HepG2 (cell line): Measurements from ENCODE around the gene SLC17A8. TPM values are rescaled to one million over a fixed set of nuclear protein-coding genes. Genes with fewer than 3 reads are reported as not detected.

ENCODE experiments used
- ATAC-seq: fragments of 200-7000 bp; cut with Tn5 transposase; 3 replicates; pipeline ENCODE4 v1.9.1; 2020; ENCODE audit warnings: mild to moderate bottlenecking, moderate library complexity
- BruUV-seq: library from RNA; stranded (reverse); fragments of 400-500 nt; replicated peaks from 2 replicates; lab custom pipeline; 2021; lab: Mats Ljungman, UMichigan
- CTCF ChIA-PET: fragments of 300-600 bp; formaldehyde crosslinking; extraction: SDS; loops from one replicate; lab custom pipeline; 2021; ENCODE audit warnings: low total read pairs, inconsistent platforms, low intra/inter-chr PET ratio; lab: Yijun Ruan, JAX
- POLR2A ChIA-PET: fragments of 350-600 bp; sonication (Branson Sonifier 250); formaldehyde crosslinking; loops from one replicate; lab custom pipeline; 2020; ENCODE audit warnings: antibody characterized with exemption, inconsistent platforms; lab: Yijun Ruan, JAX
- DNase-seq: peaks from one replicate; pipeline ENCODE4 v3.0.0-alpha.2; 2015; ENCODE audit warnings: low spot score
- FAIRE-seq: peaks from 3 replicates; lab custom pipeline; 2011; peaks lifted over from hg19 to GRCh38; lab: Jason Lieb, UNC
- H2AFZ ChIP-seq: one replicate; pipeline ENCODE4 v1.6.1; 2011; ENCODE audit warnings: low read length, inconsistent platforms
- H3K27ac ChIP-seq: fragments of 300-600 bp; 3 replicates; pipeline ENCODE4 v1.8.0; 2011; ENCODE audit warnings: mixed run types, mild to moderate bottlenecking, mixed read lengths, low read length, inconsistent platforms; ENCODE audit not compliant: insufficient read depth; ENCODE audit errors: extremely low read length
- H3K27me3 ChIP-seq, 2 experiments: fragments of 200-600 bp in 1 of 2; 2 replicates in 1 of 2; 3 replicates in 1 of 2; pipeline versions ENCODE4 v1.6.0 to v1.8.0; 2011; ENCODE audit warnings: low read length in 2 of 2, mild to moderate bottlenecking in 2 of 2, moderate library complexity in 2 of 2, inconsistent platforms in 1 of 2; ENCODE audit not compliant: insufficient read depth in 2 of 2, control insufficient read depth in 1 of 2
- H3K36me3 ChIP-seq, 2 experiments: fragments of 200-600 bp in 1 of 2; replicated peaks in 1 of 2; 2 replicates in 1 of 2; 3 replicates in 1 of 2; pipeline versions ENCODE4 v1.5.1 to v1.8.0; 2011; ENCODE audit warnings: low read length in 2 of 2, inconsistent platforms in 1 of 2; ENCODE audit not compliant: insufficient read depth in 2 of 2, control insufficient read depth in 1 of 2
- H3K4me1 ChIP-seq: 2 replicates; pipeline ENCODE4 v1.5.1; 2012; ENCODE audit warnings: low read length, inconsistent platforms; ENCODE audit not compliant: insufficient read depth
- H3K4me2 ChIP-seq: 2 replicates; pipeline ENCODE4 v1.6.0; 2011; ENCODE audit warnings: low read depth, low read length, inconsistent platforms
- H3K4me3 ChIP-seq, 3 experiments: fragments of 200-600 bp in 1 of 3; sonication (generic), shearing (Covaris generic) in 1 of 3; replicated peaks in 1 of 3; 2 replicates each; pipeline ENCODE4 v1.5.1; 2011 to 2016; ENCODE audit warnings: low read length in 3 of 3, inconsistent platforms in 2 of 3, low read depth in 2 of 3, mild to moderate bottlenecking in 2 of 3, control low read depth in 1 of 3, mixed read lengths in 1 of 3; ENCODE audit not compliant: insufficient read depth in 1 of 3
- H3K79me2 ChIP-seq: one replicate; pipeline ENCODE4 v1.6.1; 2011; ENCODE audit warnings: low read length, inconsistent platforms; ENCODE audit not compliant: insufficient read depth
- H3K9ac ChIP-seq: 2 replicates; pipeline ENCODE4 v1.6.0; 2011; ENCODE audit warnings: mild to moderate bottlenecking, low read depth, low read length, inconsistent platforms; ENCODE audit not compliant: insufficient read depth
- H3K9me3 ChIP-seq: 2 replicates; pipeline ENCODE4 v1.5.1; 2012; ENCODE audit warnings: mild to moderate bottlenecking, low read length
- H4K20me1 ChIP-seq: 2 replicates; pipeline ENCODE4 v1.6.0; 2011; ENCODE audit warnings: inconsistent platforms, mild to moderate bottlenecking, low read length, moderate library complexity; ENCODE audit not compliant: insufficient read depth
- ADNP ChIP-seq: sonication (generic); formaldehyde crosslinking; IDR thresholded peaks from 2 replicates; pipeline ENCODE4 v1.4.0; 2020; ENCODE audit warnings: missing genetic modification reagents
- CHD4 ChIP-seq: fragments of 200-600 bp; sonication (generic); IDR thresholded peaks from 2 replicates; pipeline ENCODE4 v1.7.0; 2017; ENCODE audit warnings: mild to moderate bottlenecking, low read length, borderline replicate concordance
- KAT8 ChIP-seq: IDR thresholded peaks from 2 replicates; pipeline ENCODE4 v1.6.1; 2016; ENCODE audit warnings: missing genetic modification reagents, missing compliant biosample characterization
- MTA1 ChIP-seq: sonication (generic); formaldehyde crosslinking; IDR thresholded peaks from 2 replicates; pipeline ENCODE4 v1.4.0; 2020; ENCODE audit warnings: missing genetic modification reagents, mild to moderate bottlenecking, borderline replicate concordance
- NPAS2 ChIP-seq: sonication (generic); formaldehyde crosslinking; IDR thresholded peaks from 2 replicates; pipeline ENCODE4 v1.8.0; 2022; ENCODE audit warnings: mild to moderate bottlenecking, missing genetic modification reagents, borderline replicate concordance
- POLR2AphosphoS2 ChIP-seq: IDR thresholded peaks from 2 replicates; pipeline ENCODE4 v1.6.1; 2011; ENCODE audit warnings: low read depth, low read length, improper control_type of control experiment
- REXO4 ChIP-seq: sonication (generic); formaldehyde crosslinking; IDR thresholded peaks from 2 replicates; pipeline ENCODE4 v1.8.0; 2022; ENCODE audit warnings: missing genetic modification reagents, mild to moderate bottlenecking, borderline replicate concordance
- RFXAP ChIP-seq: sonication (generic); formaldehyde crosslinking; IDR thresholded peaks from 2 replicates; pipeline ENCODE4 v1.4.0; 2020; ENCODE audit warnings: missing genetic modification reagents, borderline replicate concordance
- SMC3 ChIP-seq: IDR thresholded peaks from 2 replicates; pipeline ENCODE4 v1.6.1; 2011; ENCODE audit warnings: low read length, improper control_type of control experiment
- YEATS2 ChIP-seq: sonication (generic); formaldehyde crosslinking; IDR thresholded peaks from 2 replicates; pipeline ENCODE4 v1.4.0; 2020; ENCODE audit warnings: missing genetic modification reagents, borderline replicate concordance
- ZBTB25 ChIP-seq: IDR thresholded peaks from 2 replicates; pipeline ENCODE4 v1.6.1; 2018; ENCODE audit warnings: missing genetic modification reagents
- ZKSCAN1 ChIP-seq: fragments of 150-350 bp; IDR thresholded peaks from 2 replicates; pipeline ENCODE4 v1.6.1; 2014; ENCODE audit warnings: low read length
- ZMYM3 ChIP-seq: sonication (generic); formaldehyde crosslinking; IDR thresholded peaks from 2 replicates; pipeline ENCODE4 v1.5.1; 2020; ENCODE audit warnings: mild to moderate bottlenecking, missing genetic modification reagents
- ZNF143 ChIP-seq: sonication (generic); formaldehyde crosslinking; IDR thresholded peaks from 2 replicates; pipeline ENCODE4 v1.4.0; 2020; ENCODE audit warnings: missing genetic modification reagents
- ZNF3 ChIP-seq: IDR thresholded peaks from 2 replicates; pipeline ENCODE4 v1.7.0; 2017; ENCODE audit warnings: inconsistent platforms
- ZNF567 ChIP-seq: sonication (generic); formaldehyde crosslinking; IDR thresholded peaks from 2 replicates; pipeline ENCODE4 v1.8.1; 2023; ENCODE audit warnings: mild to moderate bottlenecking, missing genetic modification reagents, borderline replicate concordance
- ZNF570 ChIP-seq: sonication (generic); formaldehyde crosslinking; IDR thresholded peaks from 2 replicates; pipeline ENCODE4 v1.4.0; 2020; ENCODE audit warnings: mild to moderate bottlenecking, missing genetic modification reagents, borderline replicate concordance
- ZNF629 ChIP-seq: sonication (generic); formaldehyde crosslinking; conservative IDR thresholded peaks from 2 replicates; pipeline ENCODE4 v1.5.0; 2020; ENCODE audit warnings: missing genetic modification reagents
- ZNF790 ChIP-seq: sonication (generic); formaldehyde crosslinking; IDR thresholded peaks from 2 replicates; pipeline ENCODE4 v1.8.0; 2022; ENCODE audit warnings: missing genetic modification reagents, mild to moderate bottlenecking, borderline replicate concordance
- WGBS: methylation state at CpG from one replicate; pipeline ENCODE4 v1.1.6; 2017; ENCODE audit warnings: low lambda C conversion rate; 5-methylcytosine and 5-hydroxymethylcytosine counted together
- in situ Hi-C: cut with HindIII; loops from 2 replicates; pipeline ENCODE4 v1.10.0; 2017; ENCODE audit warnings: low pct_unique_long_range_greater_than_20kb; ENCODE audit not compliant: extremely low pct_ligation_motif_present
- intact Hi-C: fragments of 100-400 bp; cut with micrococcal nuclease; formaldehyde crosslinking; loops from one replicate; pipeline ENCODE4 v1.10.0; 2022; ENCODE audit not compliant: unreplicated experiment
- polyA plus RNA-seq, 8 experiments: library from polyadenylated mRNA; depleted of rRNA in 3 of 8; stranded (reverse) in 7 of 8; unstranded in 1 of 8; fragments of >200 nt; fragmentation: Illumina TruSeq in 4 of 8; extraction: Trizol in 4 of 8; gene quantifications; 2 replicates each; pipeline versions ENCODE4 v1.2.1 to v1.2.3, GENCODE V29; 2011 to 2016; ENCODE audit warnings: low read depth in 4 of 8, missing spikeins in 1 of 8, mixed read lengths in 1 of 8; ENCODE audit not compliant: insufficient read depth in 1 of 8
- total RNA-seq, 5 experiments: library from RNA; depleted of rRNA; stranded (reverse); fragments of >200 nt; fragmentation: Illumina TruSeq; extraction: Trizol; gene quantifications; 2 replicates each; pipeline ENCODE4 v1.2.3, GENCODE V29; 2016; ENCODE audit warnings: low read depth in 1 of 5
- TF ChIP-seq, protein P1 (sequence below): sonication (generic); formaldehyde crosslinking; IDR thresholded peaks from 2 replicates; pipeline ENCODE4 v1.4.0; 2020; ENCODE audit warnings: mild to moderate bottlenecking, missing genetic modification reagents

Gene SLC17A8
- total and polyA plus RNA-seq, 2 of the 13 experiments (the other 11 are each of a cell fraction or from before 2014, with no cell fraction given) = 0.07 to 0.15 TPM

GRCh38 chr12:100439797-100440196, 82.9 kb downstream of the SLC17A8 start:
- ATAC-seq (no peak), DNase-seq (no peak), FAIRE-seq (no peak)
- no peaks in the 10 kb centered on the region for H3K9me3 ChIP-seq
- no TSS peak for BruUV-seq
- no peaks in the 10 kb centered on the region for H3K79me2 ChIP-seq
- no peak overlapping the region for H3K4me2 ChIP-seq
- ChIA-PET CTCF (no interaction called here), POLR2A (interaction anchor here (4.3 kb wide), 1 partner anchor 36 kb away, joined by 50 read pairs; no protein-coding TSS in a partner anchor)
- H3K36me3 ChIP-seq = no peaks in the 10 kb centered on the region
- H3K27me3 ChIP-seq = no peaks in the 10 kb centered on the region
- in situ Hi-C loops = no loop called here
- H4K20me1 ChIP-seq = no peaks in the 10 kb centered on the region
- 98% methylated on average over 2 of the region's 2 CpGs for WGBS
- H3K4me1 ChIP-seq = peaks cover 93% of the 10 kb centered on the region
- no peak overlapping the region for H3K4me3 ChIP-seq
- intact Hi-C loops = no loop called here
- H3K9ac ChIP-seq = 0 out of 2 replicates have a peak overlapping the region, but pooled peaks have one; percentile 26
- no peak overlapping the region for H2AFZ ChIP-seq
- H3K27ac ChIP-seq = peak overlapping the region; percentile 20
- TF ChIP-seq ZNF143 (CRISPR knock-in tag) (no peak), CHD4 (0 out of 2 replicates have a peak, but pooled peaks have one; percentile 13), ZBTB25 (CRISPR knock-in tag) (no peak), ZNF629 (CRISPR knock-in tag) (peak; percentile 71), ZNF567 (no peak), ZKSCAN1 (peak; percentile 88), ZNF570 (CRISPR knock-in tag) (no peak), ZNF3 (peak; percentile 95), ZMYM3 (CRISPR knock-in tag) (peak; percentile 39; the same call in 1 of the 2 replicates), SMC3 (no peak), POLR2AphosphoS2 (no peak), YEATS2 (no peak), ADNP (CRISPR knock-in tag) (no peak), RFXAP (CRISPR knock-in tag) (no peak), NPAS2 (CRISPR knock-in tag) (no peak), ZNF790 (no peak), MTA1 (CRISPR knock-in tag) (no peak), REXO4 (CRISPR knock-in tag) (no peak), KAT8 (CRISPR knock-in tag) (no peak)
- TF ChIP-seq, protein P1, sequence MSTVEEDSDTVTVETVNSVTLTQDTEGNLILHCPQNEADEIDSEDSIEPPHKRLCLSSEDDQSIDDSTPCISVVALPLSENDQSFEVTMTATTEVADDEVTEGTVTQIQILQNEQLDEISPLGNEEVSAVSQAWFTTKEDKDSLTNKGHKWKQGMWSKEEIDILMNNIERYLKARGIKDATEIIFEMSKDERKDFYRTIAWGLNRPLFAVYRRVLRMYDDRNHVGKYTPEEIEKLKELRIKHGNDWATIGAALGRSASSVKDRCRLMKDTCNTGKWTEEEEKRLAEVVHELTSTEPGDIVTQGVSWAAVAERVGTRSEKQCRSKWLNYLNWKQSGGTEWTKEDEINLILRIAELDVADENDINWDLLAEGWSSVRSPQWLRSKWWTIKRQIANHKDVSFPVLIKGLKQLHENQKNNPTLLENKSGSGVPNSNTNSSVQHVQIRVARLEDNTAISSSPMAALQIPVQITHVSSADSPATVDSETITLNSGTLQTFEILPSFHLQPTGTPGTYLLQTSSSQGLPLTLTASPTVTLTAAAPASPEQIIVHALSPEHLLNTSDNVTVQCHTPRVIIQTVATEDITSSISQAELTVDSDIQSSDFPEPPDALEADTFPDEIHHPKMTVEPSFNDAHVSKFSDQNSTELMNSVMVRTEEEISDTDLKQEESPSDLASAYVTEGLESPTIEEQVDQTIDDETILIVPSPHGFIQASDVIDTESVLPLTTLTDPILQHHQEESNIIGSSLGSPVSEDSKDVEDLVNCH (CRISPR knock-in tag) = no peak
